Measurements from ENCODE around the gene DCDC2B.

- no peak for TF ChIP-seq SMC3 (IDR thresholded peaks at IDR 0.05; ENCODE audit: borderline replicate concordance, low read length)
- TF ChIP-seq YY1 (IDR thresholded peaks at IDR 0.05; ENCODE audit: low read depth, low read length) = no peak
- TF ChIP-seq, protein P1, sequence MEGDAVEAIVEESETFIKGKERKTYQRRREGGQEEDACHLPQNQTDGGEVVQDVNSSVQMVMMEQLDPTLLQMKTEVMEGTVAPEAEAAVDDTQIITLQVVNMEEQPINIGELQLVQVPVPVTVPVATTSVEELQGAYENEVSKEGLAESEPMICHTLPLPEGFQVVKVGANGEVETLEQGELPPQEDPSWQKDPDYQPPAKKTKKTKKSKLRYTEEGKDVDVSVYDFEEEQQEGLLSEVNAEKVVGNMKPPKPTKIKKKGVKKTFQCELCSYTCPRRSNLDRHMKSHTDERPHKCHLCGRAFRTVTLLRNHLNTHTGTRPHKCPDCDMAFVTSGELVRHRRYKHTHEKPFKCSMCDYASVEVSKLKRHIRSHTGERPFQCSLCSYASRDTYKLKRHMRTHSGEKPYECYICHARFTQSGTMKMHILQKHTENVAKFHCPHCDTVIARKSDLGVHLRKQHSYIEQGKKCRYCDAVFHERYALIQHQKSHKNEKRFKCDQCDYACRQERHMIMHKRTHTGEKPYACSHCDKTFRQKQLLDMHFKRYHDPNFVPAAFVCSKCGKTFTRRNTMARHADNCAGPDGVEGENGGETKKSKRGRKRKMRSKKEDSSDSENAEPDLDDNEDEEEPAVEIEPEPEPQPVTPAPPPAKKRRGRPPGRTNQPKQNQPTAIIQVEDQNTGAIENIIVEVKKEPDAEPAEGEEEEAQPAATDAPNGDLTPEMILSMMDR (IDR thresholded peaks at IDR 0.05 in 2 of 3, conservative IDR thresholded peaks at IDR 0.05 in 1 of 3; ENCODE audit: control insufficient read depth in 2 of 3, extremely low read depth in 1 of 3, insufficient read depth in 1 of 3, low read depth in 3 of 3, low read length in 3 of 3) = no peak
Observed at GRCh38 chr1:32199717-32200072, 9.2 kb upstream of the DCDC2B start.

All from GM12878 (cell line).